T-helper 2 cell treated with Interferon-gamma antibody and Interleukin-4, amounts not matched to agents 5 μg/mL and 100 μg/mL, for 36 hours (primary cell): Measurements from ENCODE around the gene PGP.

Experiments used
- DNase-seq: peaks from one replicate; pipeline ENCODE4 v3.0.0; 2021; ENCODE audit warnings: low spot score
- H3K27ac Mint-ChIP-seq: one replicate; pipeline ENCODE4 v1.8.0; 2021; ENCODE audit warnings: mild to moderate bottlenecking, mixed read lengths
- H3K27me3 Mint-ChIP-seq: one replicate; pipeline ENCODE4 v1.8.0; 2021; ENCODE audit warnings: low read depth, mixed read lengths
- H3K36me3 Mint-ChIP-seq: one replicate; pipeline ENCODE4 v1.8.0; 2021; ENCODE audit warnings: low read depth, mixed read lengths
- H3K4me1 Mint-ChIP-seq: one replicate; pipeline ENCODE4 v1.8.0; 2021; ENCODE audit warnings: low read depth, mixed read lengths
- H3K4me3 Mint-ChIP-seq: one replicate; pipeline ENCODE4 v1.8.0; 2022; ENCODE audit warnings: mild to moderate bottlenecking, moderate library complexity, mixed read lengths
- H3K9me3 Mint-ChIP-seq: one replicate; pipeline ENCODE4 v1.8.0; 2021; ENCODE audit warnings: mixed read lengths

PGP gene

GRCh38 chr16:2223221-2223941 is 8.7 kb upstream of the PGP start, which contains the start of gene E4F1:
E4F1 (plus strand) TSS chr16:2223591; CDS start chr16:2223614, 23 bp downstream.
- Mint-ChIP-seq H3K4me1 (no peaks in the 10 kb centered on the region), H3K4me3 (peak within 1 kb of the TSS; percentile 86), H3K36me3 (no peaks in the 10 kb centered on the region), H3K27me3 (no peaks in the 10 kb centered on the region), H3K27ac (peak within 1 kb of the TSS; percentile 82), H3K9me3 (no peaks in the 10 kb centered on the region)
- DNase-seq, result peak; percentile 99

GRCh38 chr16:2216330-2216729 is 1.7 kb upstream of the PGP start:
- no peaks in the 10 kb centered on the region for H3K9me3 Mint-ChIP-seq
- H3K4me3 Mint-ChIP-seq, result peak overlapping the region; percentile 40
- H3K36me3 Mint-ChIP-seq, result peaks cover 11% of the 10 kb centered on the region
- no peaks in the 10 kb centered on the region for H3K27me3 Mint-ChIP-seq
- no peak for DNase-seq
- peak overlapping the region; percentile 65 for H3K27ac Mint-ChIP-seq
- peaks cover 12% of the 10 kb centered on the region for H3K4me1 Mint-ChIP-seq

DNA sequence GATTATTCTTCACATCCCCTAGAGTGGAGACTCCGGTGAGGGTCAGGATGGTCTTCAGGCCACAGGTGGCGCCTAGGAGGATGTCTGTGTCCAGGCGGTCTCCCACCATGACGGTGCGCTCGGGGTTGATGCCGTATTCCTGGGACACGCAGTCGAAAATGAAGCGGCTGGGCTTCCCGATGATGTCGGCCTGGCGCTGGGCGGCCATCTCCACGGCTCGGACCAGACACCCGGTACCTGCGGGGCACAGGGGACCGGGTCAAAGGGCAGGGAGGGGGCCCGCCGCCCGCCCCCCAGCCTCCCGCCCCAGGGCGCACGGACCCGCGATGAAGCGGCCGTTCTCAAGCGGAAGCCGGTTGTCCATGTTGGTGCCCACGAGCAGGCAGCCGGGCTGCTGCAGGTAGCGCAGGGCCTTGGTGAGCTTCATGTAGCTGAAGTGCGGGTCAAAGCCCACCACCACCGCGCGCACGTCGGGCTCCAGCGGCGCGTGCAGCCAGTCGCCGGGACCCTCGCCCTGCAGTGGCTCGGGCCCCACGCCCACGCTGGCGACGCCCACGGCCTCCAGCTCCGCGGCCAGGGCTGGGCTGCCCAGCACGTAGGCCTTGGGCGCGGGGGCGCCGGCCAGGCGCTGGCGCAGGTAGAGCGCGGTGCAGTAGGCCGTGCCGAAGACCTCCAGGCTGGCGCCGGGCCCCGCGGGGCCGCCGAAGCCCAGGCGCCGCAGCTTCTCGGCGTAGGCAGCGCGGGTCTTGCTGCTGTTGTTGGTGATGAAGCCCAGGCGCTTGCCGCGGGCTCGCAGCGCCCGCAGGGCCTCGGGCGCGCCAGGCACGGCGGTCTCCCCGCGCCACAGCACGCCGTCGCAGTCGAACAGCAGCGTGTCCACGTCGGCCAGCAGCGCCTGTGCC is 572 bp downstream of the PGP start:
- Mint-ChIP-seq H3K36me3 (peaks cover 11% of the 10 kb centered on the region), H3K9me3 (no peaks in the 10 kb centered on the region), H3K27ac (peak overlapping the region; percentile 65), H3K4me1 (peaks cover 12% of the 10 kb centered on the region), H3K27me3 (no peaks in the 10 kb centered on the region), H3K4me3 (peak overlapping the region; percentile 79)
- peak; percentile 42 for DNase-seq

GRCh38 chr16:2212362-2213324 is 2.0 kb downstream of the PGP start:
- no peak for DNase-seq
- Mint-ChIP-seq H3K27me3 (no peaks in the 10 kb centered on the region), H3K36me3 (peaks cover 15% of the 10 kb centered on the region), H3K4me3 (peak overlapping the region; percentile 79), H3K27ac (peak overlapping the region; percentile 65), H3K4me1 (peaks cover 12% of the 10 kb centered on the region), H3K9me3 (no peaks in the 10 kb centered on the region)

DNA sequence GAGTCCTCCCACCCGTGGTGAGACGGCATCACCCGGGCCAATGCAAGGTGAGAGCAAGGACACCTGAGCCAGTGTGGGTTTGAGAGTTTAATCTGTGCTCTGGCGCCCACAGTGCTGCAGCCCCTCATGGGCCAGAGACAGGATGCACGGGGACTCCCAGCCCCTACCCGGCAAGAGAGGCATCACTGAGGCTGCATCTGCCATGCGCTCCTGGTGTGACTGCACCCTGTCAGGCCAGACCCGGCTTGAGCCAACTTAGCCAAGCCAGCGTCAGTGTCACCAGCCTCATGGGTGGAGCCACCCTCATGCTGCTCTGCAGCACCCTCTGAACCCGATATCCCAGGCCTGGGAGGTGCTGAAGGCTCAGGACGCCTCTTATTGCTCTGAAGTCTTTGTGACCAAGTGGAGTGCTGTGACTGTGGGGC is 2.7 kb downstream of the PGP start:
- no peaks in the 10 kb centered on the region for H3K27me3 Mint-ChIP-seq
- H3K4me1 Mint-ChIP-seq, result peaks cover 12% of the 10 kb centered on the region
- H3K4me3 Mint-ChIP-seq, result peak overlapping the region; percentile 48
- H3K27ac Mint-ChIP-seq, result peak overlapping the region; percentile 21
- DNase-seq, result no peak
- peaks cover 19% of the 10 kb centered on the region for H3K36me3 Mint-ChIP-seq
- H3K9me3 Mint-ChIP-seq, result no peaks in the 10 kb centered on the region

DNA sequence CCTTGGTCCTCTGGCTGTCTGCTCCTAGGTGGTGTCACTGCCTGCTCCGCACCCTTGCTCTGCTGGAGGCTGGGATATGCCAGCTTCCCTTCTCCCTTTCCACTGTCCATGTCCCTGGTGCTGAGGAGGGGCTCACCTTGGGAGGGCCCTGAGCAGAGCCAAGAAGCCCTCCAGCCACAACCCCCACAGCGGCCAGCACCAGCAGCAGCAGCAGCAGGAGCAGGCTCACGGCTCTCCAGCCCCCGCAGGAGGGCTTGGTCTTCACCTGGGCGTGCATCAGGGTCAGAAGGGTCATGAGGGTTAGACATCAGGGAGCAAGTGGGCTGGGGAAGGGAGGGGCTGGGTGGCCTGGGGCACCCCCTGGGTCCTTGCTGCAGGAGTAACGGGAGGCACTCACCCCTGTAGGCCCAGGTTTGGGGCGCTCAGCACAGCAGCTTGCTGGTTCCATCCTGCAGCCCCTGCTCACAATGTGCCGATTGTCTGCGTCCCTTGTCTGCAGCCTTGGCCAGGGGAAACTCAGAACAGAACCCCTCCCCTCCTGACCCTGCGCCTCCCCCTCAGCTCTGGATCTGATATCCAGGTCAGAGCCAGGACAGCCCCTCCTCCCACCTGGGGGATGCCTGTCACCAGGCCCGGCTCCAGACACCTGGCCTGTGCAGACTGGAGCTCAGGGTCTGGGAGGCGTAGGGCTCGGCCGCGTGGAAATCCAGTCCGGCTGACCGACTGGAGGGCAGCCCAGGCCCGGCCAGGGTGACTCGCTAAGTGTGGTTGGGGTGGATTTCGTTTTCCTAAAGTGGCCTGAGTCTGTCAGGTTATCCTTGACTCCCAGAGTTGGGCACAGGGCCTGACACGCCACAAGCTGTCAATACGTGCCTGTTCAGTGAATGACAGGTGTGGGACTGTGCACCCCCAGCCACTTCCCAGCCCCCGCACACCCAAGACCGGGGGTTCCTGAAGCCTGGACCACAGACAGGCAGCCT is 4.0 kb downstream of the PGP start, which contains the start of gene BRICD5:
TSS of gene BRICD5 (minus strand) at position 478 of the 980 bp plus-strand sequence. CDS start at position 448, 30 bp downstream.
- H3K27ac Mint-ChIP-seq, result no peak within 1 kb of the TSS
- peaks cover 15% of the 10 kb centered on the region for H3K4me1 Mint-ChIP-seq
- H3K4me3 Mint-ChIP-seq, result no peak within 1 kb of the TSS

DNA sequence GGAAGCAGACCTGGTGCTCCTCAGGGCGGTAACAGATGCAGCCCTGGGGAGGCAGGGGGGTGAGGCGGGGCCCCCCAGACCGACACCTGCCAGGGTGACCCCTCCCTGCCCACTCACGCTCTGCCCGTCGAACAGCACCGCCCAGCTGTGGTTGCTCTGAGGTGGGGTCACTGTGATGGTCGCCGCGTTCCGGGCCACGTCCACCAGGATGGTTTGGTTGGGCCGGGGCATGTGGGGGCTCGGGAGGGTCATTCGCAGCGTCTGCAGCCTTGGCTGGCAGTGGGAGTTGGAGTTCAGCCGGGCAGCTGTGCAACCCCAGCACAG is 4.7 kb downstream of the PGP start:
- Mint-ChIP-seq H3K4me1 (peaks cover 14% of the 10 kb centered on the region), H3K4me3 (no peak overlapping the region), H3K27me3 (no peaks in the 10 kb centered on the region), H3K36me3 (peaks cover 20% of the 10 kb centered on the region), H3K27ac (no peak overlapping the region), H3K9me3 (no peaks in the 10 kb centered on the region)
- no peak for DNase-seq

More for the DNA sequence above, 4.0 kb downstream of the PGP start, which contains the start of gene BRICD5:
- DNase-seq, result no peak
- Mint-ChIP-seq H3K27me3 (no peaks in the 10 kb centered on the region), H3K36me3 (peaks cover 20% of the 10 kb centered on the region), H3K9me3 (no peaks in the 10 kb centered on the region)

GRCh38 chr16:2209258-2210008 is 5.2 kb downstream of the PGP start:
- no peaks in the 10 kb centered on the region for H3K27me3 Mint-ChIP-seq
- H3K27ac Mint-ChIP-seq, result no peak overlapping the region
- no peak for DNase-seq
- no peak overlapping the region for H3K4me3 Mint-ChIP-seq
- peaks cover 20% of the 10 kb centered on the region for H3K36me3 Mint-ChIP-seq
- H3K9me3 Mint-ChIP-seq, result no peaks in the 10 kb centered on the region
- H3K4me1 Mint-ChIP-seq, result peaks cover 18% of the 10 kb centered on the region

DNA sequence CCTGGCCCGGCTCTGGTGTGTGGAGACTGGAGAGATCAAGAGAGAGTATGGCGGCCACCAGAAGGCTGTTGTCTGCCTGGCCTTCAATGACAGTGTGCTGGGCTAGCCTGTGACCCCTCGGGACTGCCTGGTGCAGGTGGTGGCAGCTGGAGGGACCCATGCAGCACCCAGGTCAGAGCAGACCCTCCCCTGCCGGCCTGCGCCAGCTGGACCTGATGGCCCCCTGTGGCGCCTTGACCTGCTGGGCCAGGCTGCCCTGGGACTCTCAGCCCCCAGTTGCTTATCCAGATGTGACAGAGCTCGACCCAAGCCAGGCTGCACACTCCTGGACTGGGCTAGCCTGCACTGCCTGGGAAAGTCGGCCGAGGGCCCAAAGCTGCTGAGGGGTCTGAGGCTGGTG is 5.9 kb downstream of the PGP start:
- no peak overlapping the region for H3K27ac Mint-ChIP-seq
- peaks cover 19% of the 10 kb centered on the region for H3K4me1 Mint-ChIP-seq
- H3K4me3 Mint-ChIP-seq, result no peak overlapping the region
- no peak for DNase-seq
- H3K36me3 Mint-ChIP-seq, result peaks cover 20% of the 10 kb centered on the region
- no peaks in the 10 kb centered on the region for H3K27me3 Mint-ChIP-seq
- no peaks in the 10 kb centered on the region for H3K9me3 Mint-ChIP-seq

DNA sequence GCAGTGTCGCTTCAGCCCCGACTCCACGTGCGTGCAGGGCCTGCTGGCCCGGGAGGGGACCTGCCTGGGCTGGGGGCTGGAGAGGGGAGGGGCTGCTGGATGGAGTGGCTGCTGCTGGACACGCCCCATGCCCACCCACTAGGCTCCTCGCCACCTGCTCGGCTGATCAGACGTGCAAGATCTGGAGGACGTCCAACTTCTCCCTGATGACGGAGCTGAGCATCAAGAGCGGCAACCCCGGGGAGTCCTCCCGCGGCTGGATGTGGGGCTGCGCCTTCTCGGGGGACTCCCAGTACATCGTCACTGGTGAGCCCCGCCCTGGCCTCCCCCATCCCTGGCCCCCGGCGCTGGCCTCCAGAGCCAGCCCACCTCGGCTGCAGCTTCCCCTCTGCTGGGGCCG is 6.3 kb downstream of the PGP start:
- no peak for DNase-seq
- Mint-ChIP-seq H3K27me3 (no peaks in the 10 kb centered on the region), H3K4me3 (no peak overlapping the region)

GRCh38 chr16:2207872-2208271 is 6.8 kb downstream of the PGP start:
- Mint-ChIP-seq H3K4me3 (peak overlapping the region; percentile 64), H3K4me1 (peaks cover 13% of the 10 kb centered on the region), H3K9me3 (no peaks in the 10 kb centered on the region), H3K27ac (peak overlapping the region; percentile 0), H3K27me3 (no peaks in the 10 kb centered on the region), H3K36me3 (peaks cover 16% of the 10 kb centered on the region)
- DNase-seq, result no peak

More for the DNA sequence above, 6.3 kb downstream of the PGP start:
- no peaks in the 10 kb centered on the region for H3K9me3 Mint-ChIP-seq
- no peak overlapping the region for H3K27ac Mint-ChIP-seq
- H3K36me3 Mint-ChIP-seq, result peaks cover 17% of the 10 kb centered on the region
- peaks cover 16% of the 10 kb centered on the region for H3K4me1 Mint-ChIP-seq
